DOHH2 (cell line): ENCODE results near the gene LPIN1.
A peak's percentile ranks its signal among the peaks of the same experiment; 100 is the strongest.

ENCODE experiments used
- H3F3A ChIP-seq: fragments of 200-600 bp; sonication (generic), shearing (Covaris generic); 2 replicates; pipeline ENCODE4 v1.6.0; 2016; ENCODE audit warnings: antibody characterized with exemption, mild to moderate bottlenecking; ENCODE audit not compliant: control insufficient read depth, insufficient read depth
- H3K27ac ChIP-seq: fragments of 200-600 bp; sonication (generic); 2 replicates; pipeline ENCODE4 v1.5.1; 2014; ENCODE audit warnings: low read depth, mild to moderate bottlenecking, low read length, moderate library complexity
- H3K27me3 ChIP-seq: fragments of 200-600 bp; sonication (generic); 2 replicates; pipeline ENCODE4 v1.6.1; 2014; ENCODE audit warnings: mild to moderate bottlenecking, low read length, mixed read lengths; ENCODE audit not compliant: control insufficient read depth
- H3K36me3 ChIP-seq: fragments of 200-600 bp; sonication (generic); 2 replicates; pipeline ENCODE4 v1.6.1; 2014; ENCODE audit warnings: mild to moderate bottlenecking, low read length, moderate library complexity, mixed read lengths; ENCODE audit not compliant: control insufficient read depth
- H3K4me1 ChIP-seq: fragments of 200-600 bp; sonication (generic); 2 replicates; pipeline ENCODE4 v1.6.1; 2014; ENCODE audit warnings: mild to moderate bottlenecking, low read length, mixed read lengths; ENCODE audit not compliant: control insufficient read depth
- H3K4me2 ChIP-seq: fragments of 200-600 bp; sonication (generic); 2 replicates; pipeline ENCODE4 v1.6.0; 2014; ENCODE audit warnings: mild to moderate bottlenecking, low read length, moderate library complexity
- H3K4me3 ChIP-seq: fragments of 200-600 bp; sonication (generic); 2 replicates; pipeline ENCODE4 v1.5.1; 2014; ENCODE audit warnings: mild to moderate bottlenecking, low read length, mixed read lengths
- H3K79me2 ChIP-seq: fragments of 200-600 bp; sonication (generic); 2 replicates; pipeline ENCODE4 v1.6.1; 2014; ENCODE audit warnings: mild to moderate bottlenecking, low read length, mixed read lengths; ENCODE audit not compliant: control insufficient read depth
- H3K9me2 ChIP-seq: fragments of 200-600 bp; sonication (generic); replicated peaks from 2 replicates; pipeline ENCODE4 v1.6.1; 2014; ENCODE audit warnings: mild to moderate bottlenecking, low read length, mixed read lengths; ENCODE audit not compliant: control insufficient read depth
- H3K9me3 ChIP-seq: fragments of 200-600 bp; sonication (generic); 2 replicates; pipeline ENCODE4 v1.6.1; 2014; ENCODE audit warnings: antibody characterized with exemption, low read length, mixed read lengths; ENCODE audit not compliant: control insufficient read depth, insufficient read depth
- H4K20me1 ChIP-seq: fragments of 200-600 bp; sonication (generic); 2 replicates; pipeline ENCODE4 v1.6.0; 2014; ENCODE audit warnings: low read depth, mild to moderate bottlenecking, antibody characterized with exemption, low read length, moderate library complexity; ENCODE audit not compliant: control insufficient read depth, insufficient read depth
- CTCF ChIP-seq: fragments of 200-600 bp; sonication (generic); IDR thresholded peaks from one replicate; pipeline ENCODE4 v1.5.1; 2014; ENCODE audit warnings: antibody characterized with exemption, mild to moderate bottlenecking, low read depth, low read length; ENCODE audit not compliant: poor library complexity, severe bottlenecking
- EZH2phosphoT487 ChIP-seq: fragments of 200-600 bp; sonication (generic); IDR thresholded peaks from 2 replicates; pipeline ENCODE4 v1.6.1; 2017; ENCODE audit warnings: borderline replicate concordance, mild to moderate bottlenecking, antibody characterized with exemption, low read length, moderate library complexity, mixed read lengths

LPIN1 gene

DNA sequence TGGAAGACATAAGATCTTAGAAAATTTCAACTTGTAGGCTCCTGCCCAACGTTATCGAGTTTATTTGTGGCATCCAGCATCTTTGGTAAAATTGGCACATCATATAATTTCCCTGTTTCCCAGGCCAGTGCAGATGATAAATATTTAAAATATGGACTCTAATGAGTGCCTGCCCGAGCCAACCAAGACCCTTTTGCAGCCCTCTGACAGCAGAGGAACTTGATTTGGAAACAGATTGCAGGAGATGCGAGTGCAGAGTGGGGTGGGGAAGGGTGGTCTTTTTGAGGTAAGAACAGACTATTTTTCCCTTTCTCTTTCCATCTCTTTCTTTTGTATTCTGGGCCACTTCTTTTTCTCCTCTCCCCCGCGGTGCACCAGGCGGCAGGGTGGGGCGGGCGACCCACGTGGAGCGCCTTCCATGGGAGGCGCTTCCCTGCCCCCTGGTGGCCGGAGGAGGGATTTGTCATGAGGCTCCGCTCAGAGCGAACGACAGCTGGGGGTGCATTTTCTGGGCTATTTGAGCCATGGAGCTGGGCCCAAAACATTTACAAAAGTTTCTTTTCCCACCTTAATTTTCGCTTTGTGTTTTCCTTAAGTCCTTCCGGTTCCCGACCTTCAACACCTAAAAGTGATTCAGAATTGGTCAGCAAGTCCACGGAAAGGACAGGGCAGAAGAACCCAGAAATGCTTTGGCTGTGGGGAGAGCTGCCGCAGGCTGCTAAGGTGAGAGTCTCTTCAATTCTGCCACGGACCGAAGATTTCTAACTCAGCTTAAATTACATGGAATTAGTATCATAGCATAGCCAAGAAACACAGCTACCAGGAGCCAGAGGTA is 32.7 kb downstream of the LPIN1 start:
- Histone ChIP-seq H4K20me1 (no peaks in the 10 kb centered on the region; the same call in 1 of the 2 replicates), H3K4me1 (peaks cover 17% of the 10 kb centered on the region), H3F3A (peaks cover 4% of the 10 kb centered on the region; the same call in 1 of the 2 replicates), H3K9me2 (no peaks in the 10 kb centered on the region), H3K27ac (no peak overlapping the region), H3K4me2 (peak overlapping the region; percentile 55), H3K27me3 (no peaks in the 10 kb centered on the region), H3K9me3 (no peaks in the 10 kb centered on the region), H3K79me2 (no peaks in the 10 kb centered on the region), H3K36me3 (peaks cover 52% of the 10 kb centered on the region), H3K4me3 (peak overlapping the region; percentile 32; the same call in 1 of the 2 replicates)
- TF ChIP-seq EZH2phosphoT487 (no peak), CTCF (peak; percentile 96)

GRCh38 chr2:11781602-11782001 is 35.2 kb downstream of the LPIN1 start:
- no peak for TF ChIP-seq CTCF
- no peak for TF ChIP-seq EZH2phosphoT487
- Histone ChIP-seq H4K20me1 (peaks cover 3% of the 10 kb centered on the region; the same call in 1 of the 2 replicates), H3K4me2 (no peak overlapping the region), H3K9me2 (no peaks in the 10 kb centered on the region), H3K4me3 (no peak overlapping the region), H3K9me3 (no peaks in the 10 kb centered on the region), H3K79me2 (no peaks in the 10 kb centered on the region), H3K27me3 (no peaks in the 10 kb centered on the region), H3K27ac (no peak overlapping the region), H3F3A (no peaks in the 10 kb centered on the region), H3K4me1 (peaks cover 14% of the 10 kb centered on the region), H3K36me3 (peaks cover 58% of the 10 kb centered on the region)

DNA sequence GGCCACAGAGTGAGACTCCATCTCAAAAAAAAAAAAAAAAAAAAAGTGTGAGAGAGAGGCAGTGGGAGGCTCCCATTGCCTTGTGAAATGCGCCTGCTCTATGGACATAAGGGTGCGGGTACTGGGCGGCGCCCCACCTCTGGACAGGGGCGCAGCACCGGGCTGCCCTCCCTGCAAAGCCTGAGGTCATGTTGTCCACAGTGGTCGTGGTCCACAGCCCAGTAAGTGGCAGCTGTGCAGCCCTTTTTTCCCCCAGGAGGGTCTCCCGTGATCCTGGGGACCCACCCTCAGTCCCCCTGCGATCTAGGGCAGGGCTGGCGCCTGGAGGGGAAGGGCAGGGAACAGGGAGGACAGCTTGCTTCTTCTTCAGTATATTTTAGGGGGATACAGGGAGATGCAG is 37.8 kb downstream of the LPIN1 start:
- no peak overlapping the region for H3K4me2 ChIP-seq
- no peak overlapping the region for H3K27ac ChIP-seq
- no peaks in the 10 kb centered on the region for H3K79me2 ChIP-seq
- H3F3A ChIP-seq, result no peaks in the 10 kb centered on the region
- H3K4me1 ChIP-seq, result peaks cover 1% of the 10 kb centered on the region; the same call in 1 of the 2 replicates
- H4K20me1 ChIP-seq, result peaks cover 3% of the 10 kb centered on the region; the same call in 1 of the 2 replicates
- H3K4me3 ChIP-seq, result no peak overlapping the region
- H3K36me3 ChIP-seq, result peaks cover 68% of the 10 kb centered on the region
- H3K9me3 ChIP-seq, result no peaks in the 10 kb centered on the region
- TF ChIP-seq EZH2phosphoT487 (no peak), CTCF (no peak)
- H3K9me2 ChIP-seq, result no peaks in the 10 kb centered on the region
- H3K27me3 ChIP-seq, result no peaks in the 10 kb centered on the region
